HG02642 (cell line): ENCODE measurements around the gene SMCP.
A peak's percentile ranks its signal among the peaks of the same experiment; 100 is the strongest.

Experiments
- ATAC-seq: cut with Tn5 transposase; IDR thresholded peaks from one replicate; pipeline ENCODE4 v1.9.1; 2021; ENCODE audit warnings: mild to moderate bottlenecking; ENCODE audit not compliant: unreplicated experiment, poor library complexity

Gene SMCP

GRCh38 chr1:152878042-152878441 is at the start of gene SMCP:
Gene SMCP, plus strand, starts transcription at chr1:152878322. Its CDS starts 6,101 bp downstream, at chr1:152884423.
- ATAC-seq = no peak

GRCh38 chr1:152836870-152837269 is 41.3 kb upstream of the SMCP start:
- ATAC-seq = no peak

GRCh38 chr1:152842556-152842955 is 35.6 kb upstream of the SMCP start, which contains the start of gene LCE6A:
Gene LCE6A, plus strand, starts transcription at chr1:152842856. Its CDS starts 665 bp downstream, at chr1:152843521.
- no peak for ATAC-seq

- ATAC-seq = no peak
Observed at GRCh38 chr1:152855661-152856060, 22.5 kb upstream of the SMCP start.

- no peak for ATAC-seq
Observed at GRCh38 chr1:152858062-152858461, 20.1 kb upstream of the SMCP start.

GRCh38 chr1:152859696-152860095 is 18.4 kb upstream of the SMCP start, which contains the start of gene LCE7A:
Gene LCE7A, plus strand, starts transcription at chr1:152859996. Its CDS starts 702 bp downstream, at chr1:152860698.
- ATAC-seq = no peak

- ATAC-seq = no peak
Observed at GRCh38 chr1:152860129-152860528, 18.0 kb upstream of the SMCP start.

- no peak for ATAC-seq
Observed at GRCh38 chr1:152861374-152861773, 16.7 kb upstream of the SMCP start.

- no peak for ATAC-seq
Observed at GRCh38 chr1:152864443-152864842, 13.7 kb upstream of the SMCP start.

GRCh38 chr1:152866321-152866720 is 11.8 kb upstream of the SMCP start:
- no peak for ATAC-seq

- ATAC-seq = peak; percentile 59
Observed at GRCh38 chr1:152869808-152870419, 8.2 kb upstream of the SMCP start.

GRCh38 chr1:152870831-152871730 is 7.0 kb upstream of the SMCP start:
- ATAC-seq = no peak

GRCh38 chr1:152871731-152872126 is 6.4 kb upstream of the SMCP start:
- no peak for ATAC-seq

- no peak for ATAC-seq
Observed at GRCh38 chr1:152873495-152873894, 4.6 kb upstream of the SMCP start.

- ATAC-seq = no peak
Observed at GRCh38 chr1:152876827-152877226, 1.3 kb upstream of the SMCP start.

GRCh38 chr1:152879559-152880198 is 1.6 kb downstream of the SMCP start:
- ATAC-seq = no peak

- no peak for ATAC-seq
Observed at GRCh38 chr1:152880316-152880715, 2.2 kb downstream of the SMCP start.

- no peak for ATAC-seq
Observed at GRCh38 chr1:152880907-152881306, 2.8 kb downstream of the SMCP start.

GRCh38 chr1:152884085-152884484 is 6.0 kb downstream of the SMCP start:
- ATAC-seq = no peak

- no peak for ATAC-seq
Observed at GRCh38 chr1:152884506-152884905, 6.4 kb downstream of the SMCP start.
